Measurements from ENCODE around the gene GSG1L2. TPM values are rescaled to one million over a fixed set of nuclear protein-coding genes. Genes with fewer than 3 reads are reported as not detected.

The GSG1L2 gene
- total and polyA plus RNA-seq, 2 experiments from 2014 or later: not detected

- DNase-seq (ENCODE audit: low spot score): no peak
These were observed 12.0 kb upstream of the GSG1L2 start for GRCh38 chr17:9833922-9834321.

More at GRCh38 chr17:9833922-9834321, 12.0 kb upstream of the GSG1L2 start:
- H4K20me1 ChIP-seq (replicated peaks; ENCODE audit: insufficient read depth): no peaks in the 10 kb centered on the region
- no peaks in the 10 kb centered on the region for H3K36me3 ChIP-seq (ENCODE audit: insufficient read depth)
- H3K27me3 ChIP-seq (ENCODE audit: insufficient read depth): no peaks in the 10 kb centered on the region
- no peaks in the 10 kb centered on the region for H3F3A ChIP-seq (replicated peaks; ENCODE audit: low read depth)
- no peaks in the 10 kb centered on the region; the same call in 2 of the 3 replicates for H3K36me3 Mint-ChIP-seq (ENCODE audit: low read depth)
- H3K4me2 ChIP-seq: no peak overlapping the region
- no peaks in the 10 kb centered on the region for H3K79me2 ChIP-seq (replicated peaks; ENCODE audit: insufficient read depth)
- peaks cover 11% of the 10 kb centered on the region for H3K4me1 Mint-ChIP-seq
- H3K27ac ChIP-seq (ENCODE audit: low read depth): no peak overlapping the region
- peaks cover 6% of the 10 kb centered on the region for H3K27me3 Mint-ChIP-seq (ENCODE audit: insufficient read depth, low read depth, poor library complexity)
- no peak overlapping the region for H2AFZ ChIP-seq
- peaks cover 2% of the 10 kb centered on the region; the same call in 1 of the 2 replicates for H3K9me2 ChIP-seq (ENCODE audit: insufficient read depth)
- H3K9me3 Mint-ChIP-seq: no peaks in the 10 kb centered on the region; the same call in 2 of the 3 replicates
- ATAC-seq: no peak
- TF ChIP-seq REST (IDR thresholded peaks at IDR 0.05; ENCODE audit: unreplicated experiment): no peak
- no peak for TF ChIP-seq STAT1 (IDR thresholded peaks at IDR 0.05; ENCODE audit: unreplicated experiment)
- no peak for TF ChIP-seq ZNF114 (CRISPR knock-in tag; IDR thresholded peaks at IDR 0.05)
- no peak for TF ChIP-seq EZH2 (IDR thresholded peaks at IDR 0.05; ENCODE audit: low read depth, unreplicated experiment)
- TF ChIP-seq, protein P1, sequence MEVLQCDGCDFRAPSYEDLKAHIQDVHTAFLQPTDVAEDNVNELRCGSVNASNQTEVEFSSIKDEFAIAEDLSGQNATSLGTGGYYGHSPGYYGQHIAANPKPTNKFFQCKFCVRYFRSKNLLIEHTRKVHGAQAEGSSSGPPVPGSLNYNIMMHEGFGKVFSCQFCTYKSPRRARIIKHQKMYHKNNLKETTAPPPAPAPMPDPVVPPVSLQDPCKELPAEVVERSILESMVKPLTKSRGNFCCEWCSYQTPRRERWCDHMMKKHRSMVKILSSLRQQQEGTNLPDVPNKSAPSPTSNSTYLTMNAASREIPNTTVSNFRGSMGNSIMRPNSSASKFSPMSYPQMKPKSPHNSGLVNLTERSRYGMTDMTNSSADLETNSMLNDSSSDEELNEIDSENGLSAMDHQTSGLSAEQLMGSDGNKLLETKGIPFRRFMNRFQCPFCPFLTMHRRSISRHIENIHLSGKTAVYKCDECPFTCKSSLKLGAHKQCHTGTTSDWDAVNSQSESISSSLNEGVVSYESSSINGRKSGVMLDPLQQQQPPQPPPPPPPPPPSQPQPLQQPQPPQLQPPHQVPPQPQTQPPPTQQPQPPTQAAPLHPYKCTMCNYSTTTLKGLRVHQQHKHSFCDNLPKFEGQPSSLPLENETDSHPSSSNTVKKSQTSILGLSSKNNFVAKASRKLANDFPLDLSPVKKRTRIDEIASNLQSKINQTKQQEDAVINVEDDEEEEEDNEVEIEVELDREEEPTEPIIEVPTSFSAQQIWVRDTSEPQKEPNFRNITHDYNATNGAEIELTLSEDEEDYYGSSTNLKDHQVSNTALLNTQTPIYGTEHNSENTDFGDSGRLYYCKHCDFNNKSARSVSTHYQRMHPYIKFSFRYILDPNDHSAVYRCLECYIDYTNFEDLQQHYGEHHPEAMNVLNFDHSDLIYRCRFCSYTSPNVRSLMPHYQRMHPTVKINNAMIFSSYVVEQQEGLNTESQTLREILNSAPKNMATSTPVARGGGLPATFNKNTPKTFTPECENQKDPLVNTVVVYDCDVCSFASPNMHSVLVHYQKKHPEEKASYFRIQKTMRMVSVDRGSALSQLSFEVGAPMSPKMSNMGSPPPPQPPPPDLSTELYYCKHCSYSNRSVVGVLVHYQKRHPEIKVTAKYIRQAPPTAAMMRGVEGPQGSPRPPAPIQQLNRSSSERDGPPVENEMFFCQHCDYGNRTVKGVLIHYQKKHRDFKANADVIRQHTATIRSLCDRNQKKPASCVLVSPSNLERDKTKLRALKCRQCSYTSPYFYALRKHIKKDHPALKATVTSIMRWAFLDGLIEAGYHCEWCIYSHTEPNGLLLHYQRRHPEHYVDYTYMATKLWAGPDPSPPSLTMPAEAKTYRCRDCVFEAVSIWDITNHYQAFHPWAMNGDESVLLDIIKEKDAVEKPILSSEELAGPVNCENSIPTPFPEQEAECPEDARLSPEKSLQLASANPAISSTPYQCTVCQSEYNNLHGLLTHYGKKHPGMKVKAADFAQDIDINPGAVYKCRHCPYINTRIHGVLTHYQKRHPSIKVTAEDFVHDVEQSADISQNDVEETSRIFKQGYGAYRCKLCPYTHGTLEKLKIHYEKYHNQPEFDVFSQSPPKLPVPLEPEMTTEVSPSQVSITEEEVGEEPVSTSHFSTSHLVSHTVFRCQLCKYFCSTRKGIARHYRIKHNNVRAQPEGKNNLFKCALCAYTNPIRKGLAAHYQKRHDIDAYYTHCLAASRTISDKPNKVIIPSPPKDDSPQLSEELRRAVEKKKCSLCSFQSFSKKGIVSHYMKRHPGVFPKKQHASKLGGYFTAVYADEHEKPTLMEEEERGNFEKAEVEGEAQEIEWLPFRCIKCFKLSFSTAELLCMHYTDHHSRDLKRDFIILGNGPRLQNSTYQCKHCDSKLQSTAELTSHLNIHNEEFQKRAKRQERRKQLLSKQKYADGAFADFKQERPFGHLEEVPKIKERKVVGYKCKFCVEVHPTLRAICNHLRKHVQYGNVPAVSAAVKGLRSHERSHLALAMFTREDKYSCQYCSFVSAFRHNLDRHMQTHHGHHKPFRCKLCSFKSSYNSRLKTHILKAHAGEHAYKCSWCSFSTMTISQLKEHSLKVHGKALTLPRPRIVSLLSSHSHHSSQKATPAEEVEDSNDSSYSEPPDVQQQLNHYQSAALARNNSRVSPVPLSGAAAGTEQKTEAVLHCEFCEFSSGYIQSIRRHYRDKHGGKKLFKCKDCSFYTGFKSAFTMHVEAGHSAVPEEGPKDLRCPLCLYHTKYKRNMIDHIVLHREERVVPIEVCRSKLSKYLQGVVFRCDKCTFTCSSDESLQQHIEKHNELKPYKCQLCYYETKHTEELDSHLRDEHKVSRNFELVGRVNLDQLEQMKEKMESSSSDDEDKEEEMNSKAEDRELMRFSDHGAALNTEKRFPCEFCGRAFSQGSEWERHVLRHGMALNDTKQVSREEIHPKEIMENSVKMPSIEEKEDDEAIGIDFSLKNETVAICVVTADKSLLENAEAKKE (CRISPR knock-in tag; IDR thresholded peaks at IDR 0.05): no peak
- TF ChIP-seq ETS1 (IDR thresholded peaks at IDR 0.05): no peak
- no peak for TF ChIP-seq NANOG (IDR thresholded peaks at IDR 0.05; ENCODE audit: borderline replicate concordance)
- no peak for TF ChIP-seq CTCF (conservative IDR thresholded peaks at IDR 0.05; ENCODE audit: low read depth in 2 of 2)
- H3K4me3 ChIP-seq: no peak overlapping the region
- H3K27ac Mint-ChIP-seq: no peak overlapping the region
- no peak overlapping the region for H3K4me3 Mint-ChIP-seq
- peaks cover 12% of the 10 kb centered on the region for H3K4me1 ChIP-seq (ENCODE audit: insufficient read depth)

Measured in GM23338 (cell line).